H9 (cell line): ENCODE measurements around the gene CEP126. TPM values are rescaled to one million over a fixed set of nuclear protein-coding genes. Genes with fewer than 3 reads are reported as not detected.

Experiments
- DNase-seq: peaks from one replicate; pipeline ENCODE4 v3.0.0-alpha.2; 2017
- H2AFZ ChIP-seq: one replicate; pipeline ENCODE4 v1.6.1; 2013; ENCODE audit warnings: mild to moderate bottlenecking, low read length, control low read depth, moderate library complexity
- H2AK5ac ChIP-seq: 2 replicates; pipeline ENCODE4 v1.6.1; 2013; ENCODE audit warnings: low read length, control low read depth, mixed read lengths; ENCODE audit not compliant: insufficient read length
- H2BK120ac ChIP-seq: one replicate; pipeline ENCODE4 v1.6.1; 2013; ENCODE audit warnings: low read depth, mild to moderate bottlenecking, low read length, control low read depth, inconsistent platforms; ENCODE audit not compliant: poor library complexity, severe bottlenecking
- H2BK12ac ChIP-seq: 2 replicates; pipeline ENCODE4 v1.6.1; 2013; ENCODE audit warnings: low read length, control low read depth, mixed read lengths, low read depth; ENCODE audit not compliant: insufficient read length
- H2BK15ac ChIP-seq: 2 replicates; pipeline ENCODE4 v1.6.1; 2013; ENCODE audit warnings: low read depth, low read length, control low read depth
- H2BK20ac ChIP-seq: one replicate; pipeline ENCODE4 v1.6.1; 2013; ENCODE audit warnings: low read depth, mild to moderate bottlenecking, low read length, control low read depth, inconsistent platforms; ENCODE audit not compliant: poor library complexity, severe bottlenecking
- H2BK5ac ChIP-seq: 2 replicates; pipeline ENCODE4 v1.6.1; 2013; ENCODE audit warnings: low read length, control low read depth, mixed read lengths; ENCODE audit not compliant: insufficient read length
- H3K14ac ChIP-seq: 2 replicates; pipeline ENCODE4 v1.6.1; 2013; ENCODE audit warnings: low read length, control low read depth; ENCODE audit not compliant: insufficient read depth
- H3K18ac ChIP-seq: 2 replicates; pipeline ENCODE4 v1.6.1; 2013; ENCODE audit warnings: low read depth, mild to moderate bottlenecking, mixed read lengths, low read length, control low read depth; ENCODE audit not compliant: insufficient read length
- H3K23ac ChIP-seq: 2 replicates; pipeline ENCODE4 v1.6.1; 2013; ENCODE audit warnings: low read length, control low read depth, mixed read lengths, low read depth; ENCODE audit not compliant: insufficient read length
- H3K23me2 ChIP-seq: 2 replicates; pipeline ENCODE4 v1.6.1; 2013; ENCODE audit warnings: low read depth, mild to moderate bottlenecking, mixed read lengths, low read length, control low read depth; ENCODE audit not compliant: insufficient read length, poor library complexity, severe bottlenecking
- H3K27ac ChIP-seq: 2 replicates; pipeline ENCODE4 v1.5.1; 2013; ENCODE audit warnings: low read length, control low read depth, mixed read lengths, low read depth; ENCODE audit not compliant: insufficient read length
- H3K27me3 ChIP-seq: 2 replicates; pipeline ENCODE4 v1.6.1; 2013; ENCODE audit warnings: low read length, control low read depth, inconsistent platforms; ENCODE audit not compliant: insufficient read depth
- H3K4ac ChIP-seq: 2 replicates; pipeline ENCODE4 v1.6.1; 2013; ENCODE audit warnings: low read depth, mild to moderate bottlenecking, control low read depth, inconsistent platforms, low read length, moderate library complexity
- H3K4me1 ChIP-seq: 2 replicates; pipeline ENCODE4 v1.6.1; 2013; ENCODE audit warnings: low read length, control low read depth, inconsistent platforms; ENCODE audit not compliant: insufficient read depth
- H3K4me2 ChIP-seq: 2 replicates; pipeline ENCODE4 v1.6.1; 2013; ENCODE audit warnings: low read length, control low read depth, mixed read lengths; ENCODE audit not compliant: insufficient read length, insufficient read depth
- H3K56ac ChIP-seq: 2 replicates; pipeline ENCODE4 v1.6.1; 2013; ENCODE audit warnings: low read depth, mild to moderate bottlenecking, mixed read lengths, low read length, control low read depth; ENCODE audit not compliant: insufficient read length
- H3K79me1 ChIP-seq: 2 replicates; pipeline ENCODE4 v1.6.1; 2013; ENCODE audit warnings: low read depth, mild to moderate bottlenecking, moderate library complexity, low read length, control low read depth, inconsistent platforms; ENCODE audit not compliant: insufficient read depth, poor library complexity, severe bottlenecking
- H3K79me2 ChIP-seq: 2 replicates; pipeline ENCODE4 v1.6.1; 2013; ENCODE audit warnings: low read length, control low read depth, inconsistent platforms; ENCODE audit not compliant: insufficient read depth
- H3K9ac ChIP-seq: 2 replicates; pipeline ENCODE4 v1.6.1; 2013; ENCODE audit warnings: low read length, control low read depth, mixed read lengths; ENCODE audit not compliant: insufficient read length; ENCODE audit errors: extremely low read depth
- H3K9me3 ChIP-seq: one replicate; pipeline ENCODE4 v1.6.1; 2013; ENCODE audit warnings: low read depth, low read length, inconsistent platforms; ENCODE audit not compliant: control insufficient read depth
- H3T11ph ChIP-seq: one replicate; pipeline ENCODE4 v1.6.1; 2013; ENCODE audit warnings: mild to moderate bottlenecking, low read length, control low read depth, inconsistent platforms
- H4K20me1 ChIP-seq: one replicate; pipeline ENCODE4 v1.6.1; 2013; ENCODE audit not compliant: control insufficient read depth, insufficient read length, insufficient read depth
- H4K5ac ChIP-seq: 2 replicates; pipeline ENCODE4 v1.6.1; 2013; ENCODE audit warnings: low read depth, mild to moderate bottlenecking, mixed read lengths, low read length, control low read depth; ENCODE audit not compliant: insufficient read length
- H4K8ac ChIP-seq: replicated peaks from 2 replicates; pipeline ENCODE4 v1.6.1; 2013; ENCODE audit warnings: low read length, control low read depth, mixed read lengths, low read depth; ENCODE audit not compliant: insufficient read length
- H4K91ac ChIP-seq: 2 replicates; pipeline ENCODE4 v1.6.1; 2013; ENCODE audit warnings: low read depth, mild to moderate bottlenecking, moderate library complexity, mixed read lengths, low read length, control low read depth; ENCODE audit not compliant: insufficient read length
- H3K27ac Mint-ChIP-seq, 3 experiments: 2 replicates in 2 of 3; 3 replicates in 1 of 3; pipeline ENCODE4 v1.8.0; 2020 to 2021; ENCODE audit warnings: mixed read lengths in 3 of 3, mild to moderate bottlenecking in 1 of 3, moderate library complexity in 1 of 3
- H3K27me3 Mint-ChIP-seq: 2 replicates; pipeline ENCODE4 v1.8.0; 2021; ENCODE audit warnings: low read depth, mild to moderate bottlenecking, moderate library complexity, mixed read lengths
- H3K36me3 Mint-ChIP-seq, 3 experiments: 2 replicates in 2 of 3; 3 replicates in 1 of 3; pipeline ENCODE4 v1.8.0; 2020 to 2021; ENCODE audit warnings: low read depth in 3 of 3, mixed read lengths in 3 of 3; ENCODE audit not compliant: insufficient read depth in 1 of 3
- H3K4me1 Mint-ChIP-seq, 2 experiments: 2 replicates each; pipeline ENCODE4 v1.8.0; 2020; ENCODE audit warnings: mixed read lengths in 2 of 2
- H3K4me3 Mint-ChIP-seq, 2 experiments: 2 replicates in 1 of 2; 3 replicates in 1 of 2; pipeline ENCODE4 v1.8.0; 2020 to 2021; ENCODE audit warnings: mild to moderate bottlenecking in 2 of 2, mixed read lengths in 2 of 2, moderate library complexity in 1 of 2
- H3K9me3 Mint-ChIP-seq, 2 experiments: 2 replicates in 1 of 2; 3 replicates in 1 of 2; pipeline ENCODE4 v1.8.0; 2020; ENCODE audit warnings: mild to moderate bottlenecking in 2 of 2, mixed read lengths in 2 of 2, moderate library complexity in 1 of 2
- WGBS: extraction: QIAGEN DNeasy Blood & Tissue Kit; methylation state at CpG from one replicate; pipeline ENCODE4 v1.1.7; 2013; ENCODE audit warnings: missing lambda C conversion rate, low lambda C conversion rate, mixed read lengths; ENCODE audit not compliant: insufficient read length; ENCODE audit errors: extremely low coverage; 5-methylcytosine and 5-hydroxymethylcytosine counted together
- total RNA-seq: library from RNA; stranded (reverse); gene quantifications from 2 replicates; pipeline ENCODE4 v1.2.1, GENCODE V29; 2021
- TF ChIP-seq, protein P1 (sequence below): fragments of 200-600 bp; sonication (generic); conservative IDR thresholded peaks from 3 replicates; pipeline ENCODE4 v1.8.0; 2021; ENCODE audit warnings: antibody characterized with exemption, mild to moderate bottlenecking

Gene CEP126
- total RNA-seq, 1 experiment from 2014 or later = 1.2 TPM

DNA sequence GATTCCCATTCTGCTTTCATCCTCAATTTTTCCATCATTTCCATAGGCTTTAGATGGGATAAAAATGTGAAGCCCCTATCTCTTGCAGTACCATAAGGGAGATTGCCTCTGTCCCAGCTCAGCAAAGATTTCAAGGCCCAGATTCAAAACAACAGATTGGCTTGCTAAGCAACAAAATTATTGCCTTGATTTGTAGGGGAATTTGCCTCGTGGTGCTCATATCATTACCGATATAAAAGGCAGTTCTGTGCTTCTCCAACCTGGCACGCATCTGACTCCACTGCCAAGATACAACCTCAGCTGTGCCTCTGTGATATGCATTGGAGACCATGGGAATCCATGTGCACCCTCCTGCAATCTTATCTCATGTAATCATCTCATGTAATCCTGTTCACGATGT is 25.0 kb upstream of the CEP126 start:
- peaks cover 2% of the 10 kb centered on the region; the same call in 1 of the 2 replicates for H3K27me3 Mint-ChIP-seq
- DNase-seq = no peak
- Histone ChIP-seq H2BK120ac (no peak overlapping the region), H2BK20ac (no peak overlapping the region), H3K4me1 (no peaks in the 10 kb centered on the region), H3K9me3 (no peaks in the 10 kb centered on the region), H3K9ac (no peak overlapping the region), H4K5ac (no peak overlapping the region), H2BK12ac (no peak overlapping the region), H3K14ac (no peak overlapping the region), H2BK15ac (no peak overlapping the region), H3K18ac (no peak overlapping the region), H2AFZ (no peak overlapping the region), H3K27me3 (no peaks in the 10 kb centered on the region), H3K23ac (no peak overlapping the region), H4K91ac (no peak overlapping the region), H4K8ac (no peak overlapping the region), H3K79me1 (no peaks in the 10 kb centered on the region), H3K4me2 (no peak overlapping the region), H3T11ph (no peak overlapping the region), H3K56ac (no peak overlapping the region), H3K27ac (no peak overlapping the region), H2BK5ac (no peak overlapping the region), H2AK5ac (no peak overlapping the region), H3K23me2 (no peaks in the 10 kb centered on the region), H3K79me2 (no peaks in the 10 kb centered on the region), H4K20me1 (no peaks in the 10 kb centered on the region), H3K4ac (no peak overlapping the region)
- no peaks in the 10 kb centered on the region; a peak in 1 of 5 replicates for H3K9me3 Mint-ChIP-seq
- no peak overlapping the region; a peak in 1 of 7 replicates for H3K27ac Mint-ChIP-seq
- no peaks in the 10 kb centered on the region for H3K4me1 Mint-ChIP-seq
- H3K36me3 Mint-ChIP-seq = no peaks in the 10 kb centered on the region
- no peak overlapping the region for H3K4me3 Mint-ChIP-seq
- TF ChIP-seq, protein P1, sequence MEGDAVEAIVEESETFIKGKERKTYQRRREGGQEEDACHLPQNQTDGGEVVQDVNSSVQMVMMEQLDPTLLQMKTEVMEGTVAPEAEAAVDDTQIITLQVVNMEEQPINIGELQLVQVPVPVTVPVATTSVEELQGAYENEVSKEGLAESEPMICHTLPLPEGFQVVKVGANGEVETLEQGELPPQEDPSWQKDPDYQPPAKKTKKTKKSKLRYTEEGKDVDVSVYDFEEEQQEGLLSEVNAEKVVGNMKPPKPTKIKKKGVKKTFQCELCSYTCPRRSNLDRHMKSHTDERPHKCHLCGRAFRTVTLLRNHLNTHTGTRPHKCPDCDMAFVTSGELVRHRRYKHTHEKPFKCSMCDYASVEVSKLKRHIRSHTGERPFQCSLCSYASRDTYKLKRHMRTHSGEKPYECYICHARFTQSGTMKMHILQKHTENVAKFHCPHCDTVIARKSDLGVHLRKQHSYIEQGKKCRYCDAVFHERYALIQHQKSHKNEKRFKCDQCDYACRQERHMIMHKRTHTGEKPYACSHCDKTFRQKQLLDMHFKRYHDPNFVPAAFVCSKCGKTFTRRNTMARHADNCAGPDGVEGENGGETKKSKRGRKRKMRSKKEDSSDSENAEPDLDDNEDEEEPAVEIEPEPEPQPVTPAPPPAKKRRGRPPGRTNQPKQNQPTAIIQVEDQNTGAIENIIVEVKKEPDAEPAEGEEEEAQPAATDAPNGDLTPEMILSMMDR = no peak
- WGBS = no CpG with 5 or more reads among the region's 4 CpGs
